ENCODE results near the gene ZGLP1. TPM values are rescaled to one million over a fixed set of nuclear protein-coding genes. Genes with fewer than 3 reads are reported as not detected.
A peak's percentile ranks its signal among the peaks of the same experiment; 100 is the strongest.

Gene ZGLP1
- total RNA-seq, 2 donors from 2014 or later, result 5.4 to 6.6 TPM

DNA sequence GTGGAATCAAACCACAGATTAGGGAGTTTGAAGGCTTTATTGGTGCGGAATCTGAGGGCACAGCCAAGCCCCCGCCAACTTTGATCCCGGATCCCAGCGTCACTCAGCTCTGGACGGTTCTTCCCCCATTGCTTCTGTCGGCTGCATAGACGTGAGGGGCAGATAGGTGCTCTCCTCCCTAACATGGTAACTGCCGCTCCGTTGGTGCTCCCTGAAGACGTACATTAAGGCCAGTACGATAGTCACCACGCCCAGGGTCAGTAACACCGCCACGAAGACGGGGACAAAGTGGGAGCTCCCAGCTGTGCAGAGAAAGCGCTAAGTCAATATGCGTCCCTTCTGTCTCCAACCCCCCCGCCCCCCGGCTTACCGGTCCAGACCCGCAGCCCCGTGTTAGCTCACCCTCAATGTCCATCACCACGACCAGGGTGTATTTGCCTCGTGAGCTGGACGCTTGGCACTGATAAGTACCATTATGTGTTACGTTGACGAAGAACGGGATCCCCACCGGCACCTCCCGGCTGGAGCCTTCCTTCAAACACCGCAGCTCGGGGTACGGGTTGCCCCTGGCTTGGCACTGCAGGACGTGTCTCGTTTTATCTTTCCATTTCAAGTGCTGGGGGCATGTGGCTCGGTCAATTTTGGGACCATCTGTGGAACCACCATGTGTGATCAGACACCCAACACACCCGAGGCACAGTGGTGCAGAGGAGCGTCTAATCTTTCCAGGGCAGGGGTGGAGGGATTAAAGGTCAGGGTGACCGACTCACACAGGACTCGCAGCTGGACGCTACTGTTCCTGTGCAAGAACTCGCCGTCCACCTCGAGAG, 24.4 kb upstream of the ZGLP1 start:
- Mint-ChIP-seq H3K9me3 (no peaks in the 10 kb centered on the region), H3K36me3 (ENCODE audit: low read depth) (peaks cover 86% of the 10 kb centered on the region), H3K4me1 (peaks cover 9% of the 10 kb centered on the region), H3K4me3 (peak overlapping the region; percentile 94), H3K27me3 (no peaks in the 10 kb centered on the region), H3K27ac (peak overlapping the region; percentile 94)
- peak; percentile 9 for ATAC-seq (replicated peaks)

DNA sequence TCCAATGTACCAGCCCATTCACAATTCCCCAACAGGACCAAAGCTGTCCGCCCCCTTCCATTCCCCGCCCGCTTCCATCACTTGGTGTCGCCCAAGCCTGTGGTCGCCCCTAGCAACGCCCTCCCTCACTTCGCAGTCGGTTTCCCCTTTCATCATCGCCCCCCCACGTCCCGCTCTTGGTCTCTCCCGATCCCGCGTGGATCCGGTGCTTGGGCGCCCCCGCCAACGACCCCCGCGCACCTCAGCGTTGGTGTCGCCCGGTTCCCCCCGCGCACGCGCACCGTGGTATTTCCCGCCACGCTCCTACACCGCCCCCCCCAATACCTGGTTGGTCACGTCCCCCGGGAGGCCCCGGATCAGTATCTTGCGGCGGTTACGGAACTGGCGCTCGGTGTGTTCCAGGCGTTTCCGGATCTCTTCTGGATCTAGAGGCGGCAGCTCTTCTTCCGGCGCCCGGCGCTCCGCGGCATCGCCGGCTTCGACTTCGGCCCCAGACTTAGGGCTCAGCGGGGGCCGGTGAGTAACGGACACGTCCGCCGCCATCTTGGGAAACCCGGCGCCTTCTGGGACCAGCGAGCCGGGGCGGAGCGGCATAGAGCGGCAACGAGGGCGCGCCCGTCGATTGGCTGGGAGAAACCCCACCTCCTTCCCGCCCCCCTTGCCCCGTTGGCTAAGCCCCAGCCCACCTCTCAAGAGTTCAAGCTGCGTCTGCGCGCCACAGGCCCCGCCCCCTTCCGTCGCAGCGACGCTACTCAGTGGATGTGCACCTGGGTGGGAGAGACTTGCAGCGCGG, 23.5 kb upstream of the ZGLP1 start, which contains the start of gene RAVER1:
Gene RAVER1 (minus strand): TSS at position 565 of the 793 bp plus-strand sequence. CDS start 22 bp downstream, at position 543.
- Mint-ChIP-seq H3K36me3 (ENCODE audit: low read depth) (peaks cover 86% of the 10 kb centered on the region), H3K4me1 (peaks cover 4% of the 10 kb centered on the region), H3K9me3 (no peaks in the 10 kb centered on the region), H3K4me3 (peak within 1 kb of the TSS; percentile 94), H3K27ac (peak within 1 kb of the TSS; percentile 94), H3K27me3 (no peaks in the 10 kb centered on the region)
- ATAC-seq (replicated peaks), result peak; percentile 96

- ATAC-seq (replicated peaks), result no peak
- peak overlapping the region; percentile 94 for H3K4me3 Mint-ChIP-seq
- peaks cover 4% of the 10 kb centered on the region for H3K4me1 Mint-ChIP-seq
- peaks cover 94% of the 10 kb centered on the region for H3K36me3 Mint-ChIP-seq (ENCODE audit: low read depth)
- H3K27me3 Mint-ChIP-seq, result no peaks in the 10 kb centered on the region
- H3K9me3 Mint-ChIP-seq, result no peaks in the 10 kb centered on the region
- peak overlapping the region; percentile 94 for H3K27ac Mint-ChIP-seq
These were observed 22.7 kb upstream of the ZGLP1 start for GRCh38 chr19:10332158-10332964.

GRCh38 chr19:10329555-10329954, 19.9 kb upstream of the ZGLP1 start:
- Mint-ChIP-seq H3K27me3 (no peaks in the 10 kb centered on the region), H3K36me3 (ENCODE audit: low read depth) (peaks cover 95% of the 10 kb centered on the region)

DNA sequence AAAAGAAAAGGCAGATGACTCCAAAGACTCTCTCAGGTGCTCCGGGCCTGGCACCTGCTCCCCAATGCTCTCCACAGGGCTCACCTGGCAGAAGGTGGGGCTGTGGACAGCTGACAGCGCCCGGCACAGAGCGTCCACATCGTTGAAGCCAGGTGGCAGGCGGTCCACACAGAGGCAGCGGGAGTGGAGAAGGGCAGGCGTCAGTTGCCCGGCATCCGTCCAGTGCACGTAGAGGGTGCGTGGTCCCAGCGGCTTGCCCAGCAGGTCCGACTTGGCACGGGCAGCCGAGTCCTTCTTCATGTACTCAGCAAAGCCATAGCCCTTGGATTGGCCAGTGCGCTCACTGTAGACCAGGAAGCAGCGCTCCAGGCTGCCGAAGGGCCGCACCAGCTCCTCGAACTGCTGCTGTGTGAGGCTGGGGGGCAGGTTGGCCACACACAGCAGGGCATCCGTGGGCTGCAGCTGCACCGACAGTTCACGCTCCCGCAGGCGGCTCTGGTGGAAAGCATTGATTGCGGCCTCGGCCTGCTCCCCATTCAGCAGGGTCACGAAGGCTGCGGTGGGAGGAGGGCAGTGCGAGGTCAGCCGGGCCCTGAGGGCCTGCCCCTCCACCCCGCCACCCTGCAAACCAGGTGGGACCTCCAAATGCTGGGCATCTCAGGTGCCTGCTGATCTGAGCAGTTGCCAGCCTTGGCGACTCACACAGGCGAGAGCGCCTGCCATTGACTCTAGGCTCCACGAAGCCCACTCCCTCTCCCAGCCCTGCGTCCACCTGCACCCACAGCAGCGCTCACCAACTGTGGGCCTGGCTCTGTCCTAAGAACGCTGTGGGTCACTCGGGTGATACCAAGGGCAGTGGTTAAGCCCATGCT, 19.2 kb upstream of the ZGLP1 start:
- no peak overlapping the region for H3K4me3 Mint-ChIP-seq
- H3K36me3 Mint-ChIP-seq (ENCODE audit: low read depth), result peaks cover 95% of the 10 kb centered on the region
- H3K4me1 Mint-ChIP-seq, result peaks cover 4% of the 10 kb centered on the region

More at GRCh38 chr19:10329555-10329954, 19.9 kb upstream of the ZGLP1 start:
- Mint-ChIP-seq H3K9me3 (no peaks in the 10 kb centered on the region), H3K27ac (no peak overlapping the region), H3K4me3 (peak overlapping the region; percentile 11), H3K4me1 (peaks cover 4% of the 10 kb centered on the region)
- ATAC-seq (replicated peaks), result no peak

DNA sequence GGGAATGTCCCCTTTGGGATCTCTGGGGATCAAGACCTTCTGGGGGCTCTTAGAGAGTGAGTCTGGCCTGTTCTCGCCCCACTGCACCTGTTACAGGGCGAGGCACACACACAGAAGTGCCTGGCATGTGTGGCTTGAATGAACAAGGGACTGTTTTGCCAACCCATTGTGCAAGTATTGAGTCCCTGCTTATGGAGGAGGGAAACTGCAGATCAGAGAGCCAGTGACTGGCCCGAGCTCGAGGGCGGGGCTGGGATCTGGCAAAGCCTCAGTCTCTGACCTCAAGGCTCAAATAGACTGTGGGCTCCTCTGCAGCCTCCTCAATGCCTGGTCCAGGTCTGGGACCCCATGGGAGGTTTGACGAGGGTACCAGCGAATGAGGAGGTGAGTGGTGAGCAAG, 18.2 kb upstream of the ZGLP1 start:
- no peak overlapping the region for H3K4me3 Mint-ChIP-seq
- H3K4me1 Mint-ChIP-seq, result peaks cover 4% of the 10 kb centered on the region
- no peaks in the 10 kb centered on the region for H3K27me3 Mint-ChIP-seq
- H3K27ac Mint-ChIP-seq, result no peak overlapping the region
- H3K36me3 Mint-ChIP-seq (ENCODE audit: low read depth), result peaks cover 95% of the 10 kb centered on the region
- no peaks in the 10 kb centered on the region for H3K9me3 Mint-ChIP-seq
- ATAC-seq (replicated peaks), result no peak

More for the DNA sequence above, 19.2 kb upstream of the ZGLP1 start:
- Mint-ChIP-seq H3K27ac (no peak overlapping the region), H3K27me3 (no peaks in the 10 kb centered on the region), H3K9me3 (no peaks in the 10 kb centered on the region)
- ATAC-seq (replicated peaks), result no peak

DNA sequence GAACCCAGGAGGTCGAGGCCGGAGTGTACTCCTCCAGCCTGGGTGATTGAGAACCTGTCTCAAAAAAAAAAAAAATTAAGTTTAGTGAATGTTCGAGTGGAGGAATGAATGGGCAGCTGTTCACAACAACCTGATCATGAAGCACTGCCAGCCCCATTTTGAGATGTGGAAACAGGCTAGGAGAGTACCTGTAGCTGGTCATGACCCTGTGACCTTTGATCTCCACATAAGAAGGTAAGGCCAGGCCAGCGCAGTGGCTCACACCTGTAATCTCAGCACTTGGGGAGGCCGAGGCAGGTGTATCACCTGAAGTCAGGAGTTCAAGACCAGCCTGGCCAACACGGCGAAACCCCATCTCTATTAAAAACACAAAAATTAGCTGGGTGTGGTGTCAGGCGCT, 16.1 kb upstream of the ZGLP1 start:
- Mint-ChIP-seq H3K27me3 (no peaks in the 10 kb centered on the region), H3K4me3 (no peak overlapping the region), H3K27ac (no peak overlapping the region), H3K9me3 (no peaks in the 10 kb centered on the region), H3K36me3 (ENCODE audit: low read depth) (peaks cover 91% of the 10 kb centered on the region), H3K4me1 (no peaks in the 10 kb centered on the region)
- no peak for ATAC-seq (replicated peaks)

DNA sequence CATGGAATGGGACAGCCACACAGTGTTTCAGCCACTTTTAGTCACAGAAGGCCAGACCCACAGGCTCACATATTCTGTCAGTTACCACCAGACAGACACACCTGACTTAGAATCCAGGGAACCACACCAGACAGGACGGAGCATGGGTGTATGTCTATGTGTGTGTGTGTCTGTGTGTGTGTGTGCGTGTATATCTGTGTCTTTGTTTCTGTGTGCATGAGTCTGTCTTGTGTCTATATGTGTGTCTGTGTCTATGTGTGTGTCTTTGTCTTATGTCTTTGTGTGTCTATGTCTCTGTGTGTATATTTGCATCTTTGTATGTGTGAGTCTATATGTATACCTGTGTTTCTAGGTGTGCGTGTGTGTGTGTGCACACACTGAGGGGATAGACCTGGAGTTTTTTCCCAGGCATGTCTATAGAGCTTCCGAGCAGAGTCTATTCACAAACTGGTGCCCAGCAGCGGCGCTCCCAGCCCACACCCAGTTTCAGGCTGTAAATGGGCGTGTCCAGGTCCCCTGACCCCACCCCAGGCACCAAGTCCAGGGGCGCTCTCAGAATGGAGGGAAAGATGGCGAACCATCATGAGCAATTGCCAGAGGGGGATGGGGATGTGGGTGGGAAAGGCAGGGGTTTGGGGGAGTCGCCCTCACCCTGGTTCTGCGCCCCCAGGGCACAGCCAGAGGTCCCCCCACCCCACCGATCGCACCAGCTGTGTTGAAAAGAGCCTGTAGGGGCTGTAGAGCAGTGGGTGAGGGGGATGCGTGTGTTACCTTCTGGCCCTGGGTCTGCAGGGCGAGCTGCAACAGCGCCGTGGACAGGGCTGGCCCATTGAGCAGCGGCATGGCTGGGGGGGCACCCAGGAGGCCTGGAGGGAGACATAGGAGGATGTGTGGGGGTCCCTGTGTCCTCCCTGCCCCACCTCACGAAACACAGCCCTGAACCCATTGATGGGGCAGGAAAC, 12.5 kb upstream of the ZGLP1 start:
- Mint-ChIP-seq H3K4me3 (no peak overlapping the region), H3K27ac (no peak overlapping the region), H3K27me3 (no peaks in the 10 kb centered on the region), H3K9me3 (no peaks in the 10 kb centered on the region), H3K36me3 (ENCODE audit: low read depth) (peaks cover 84% of the 10 kb centered on the region), H3K4me1 (no peaks in the 10 kb centered on the region)
- ATAC-seq (replicated peaks), result no peak

GRCh38 chr19:10321417-10321797, 11.8 kb upstream of the ZGLP1 start:
- Mint-ChIP-seq H3K4me3 (no peak overlapping the region), H3K27me3 (no peaks in the 10 kb centered on the region), H3K9me3 (no peaks in the 10 kb centered on the region), H3K4me1 (no peaks in the 10 kb centered on the region), H3K27ac (no peak overlapping the region), H3K36me3 (ENCODE audit: low read depth) (peaks cover 84% of the 10 kb centered on the region)
- no peak for ATAC-seq (replicated peaks)

- H3K27me3 Mint-ChIP-seq, result no peaks in the 10 kb centered on the region
- no peak overlapping the region for H3K4me3 Mint-ChIP-seq
- peaks cover 6% of the 10 kb centered on the region for H3K4me1 Mint-ChIP-seq
- no peak overlapping the region for H3K27ac Mint-ChIP-seq
- H3K36me3 Mint-ChIP-seq (ENCODE audit: low read depth), result peaks cover 84% of the 10 kb centered on the region
- H3K9me3 Mint-ChIP-seq, result no peaks in the 10 kb centered on the region
- ATAC-seq (replicated peaks), result no peak
These were observed 11.2 kb upstream of the ZGLP1 start for GRCh38 chr19:10320602-10321416.

GRCh38 chr19:10318807-10319682, 9.4 kb upstream of the ZGLP1 start:
- no peak overlapping the region for H3K27ac Mint-ChIP-seq
- H3K27me3 Mint-ChIP-seq, result no peaks in the 10 kb centered on the region
- H3K4me1 Mint-ChIP-seq, result peaks cover 15% of the 10 kb centered on the region
- no peak overlapping the region for H3K4me3 Mint-ChIP-seq
- no peak for ATAC-seq (replicated peaks)
- H3K9me3 Mint-ChIP-seq, result no peaks in the 10 kb centered on the region
- H3K36me3 Mint-ChIP-seq (ENCODE audit: low read depth), result peaks cover 75% of the 10 kb centered on the region

All from activated T-helper 17 cell treated with anti-CD3 and anti-CD28 coated beads, Interleukin-2, amount 50 U/mL, for 72 hours (primary cell).